Right lobe of liver (tissue), 6 donors: ENCODE results near the gene SUPT6H. TPM values are rescaled to one million over a fixed set of nuclear protein-coding genes. Genes with fewer than 3 reads are reported as not detected.
A peak's percentile ranks its signal among the peaks of the same experiment; 100 is the strongest.

Experiments
- ATAC-seq, 4 donors: fragments of 200-7000 bp; cut with Tn5 transposase; one replicate each; pipeline ENCODE4 v1.9.1; 2020; ENCODE audit warnings: mild to moderate bottlenecking in 4 of 4, moderate library complexity in 4 of 4
- DNase-seq, 3 donors: peaks; one replicate each; pipeline ENCODE4 v3.0.0-alpha.2; 2020
- H3K27ac ChIP-seq, 3 donors: fragments of 200-600 bp; one replicate each; pipeline ENCODE4 v1.8.0; 2022
- H3K27me3 ChIP-seq, 2 donors: fragments of 200-600 bp; one replicate each; pipeline ENCODE4 v1.8.0; 2022
- H3K36me3 ChIP-seq, 4 donors: fragments of 200-600 bp; sonication (generic) in 1 of 4; one replicate each; pipeline versions ENCODE4 v1.5.1 to v1.8.0; 2017 to 2022; ENCODE audit warnings: control low read depth in 1 of 4
- H3K4me1 ChIP-seq, 4 donors: fragments of 200-600 bp; sonication (generic) in 1 of 4; one replicate each; pipeline versions ENCODE4 v1.5.1 to v1.8.0; 2017 to 2022; ENCODE audit warnings: control low read depth in 1 of 4
- H3K4me3 ChIP-seq, 3 donors: fragments of 200-600 bp; one replicate each; pipeline ENCODE4 v1.8.0; 2022
- H3K9me3 ChIP-seq, 4 donors: fragments of 200-600 bp; sonication (generic) in 1 of 4; one replicate each; pipeline versions ENCODE4 v1.5.1 to v1.8.0; 2017 to 2022; ENCODE audit warnings: control low read depth in 1 of 4
- POLR2A ChIP-seq: fragments of 450-650 bp; IDR thresholded peaks from one replicate; pipeline ENCODE4 v1.6.1; 2017; ENCODE audit warnings: antibody characterized with exemption, mild to moderate bottlenecking
- WGBS: methylation state at CpG from one replicate; pipeline ENCODE4 v1.1.6; 2018; ENCODE audit warnings: low coverage, low lambda C conversion rate; ENCODE audit not compliant: insufficient coverage; ENCODE audit errors: missing lambda C conversion rate; 5-methylcytosine and 5-hydroxymethylcytosine counted together
- intact Hi-C, 2 donors: fragments of 100-400 bp; cut with DNase I; formaldehyde crosslinking; loops; one replicate each; pipeline versions ENCODE4 v1.11.2 to v1.14.1; 2022
- total RNA-seq, 6 experiments: library from RNA; depleted of rRNA in 2 of 6; stranded (reverse); fragments of >200 nt in 2 of 6; fragmentation: NEBNext Ultra II Directional in 3 of 6; extraction: Animal tissue kit (Norgen Biotek cat#: 25700) in 3 of 6; gene quantifications; one replicate each; pipeline versions ENCODE4 v1.1.0 to v1.2.4, GENCODE V29; 2016 to 2023
- TF ChIP-seq, protein P1 (sequence below), 4 donors: fragments of 200-600 bp in 3 of 4; fragments of 450-650 bp in 1 of 4; IDR thresholded peaks; one replicate each; pipeline versions ENCODE4 v1.5.1 to v1.8.0; 2016 to 2022; ENCODE audit warnings: antibody characterized with exemption in 4 of 4, mild to moderate bottlenecking in 2 of 4
- donor health status: DM: no; HTN: yes; CAD: no.
- donor health status: DM: no; HTN: no; CAD: no.
- donor health status: DM: no; HTN: no; CAD: no.
- donor health status: DM: no; HTN: yes; CAD: no.
- donor health status: DM: no; HTN: yes; CAD: no.

SUPT6H gene
- total RNA-seq, 6 experiments from 2014 or later: 28.8 to 38.0 (median 34.0) TPM

DNA sequence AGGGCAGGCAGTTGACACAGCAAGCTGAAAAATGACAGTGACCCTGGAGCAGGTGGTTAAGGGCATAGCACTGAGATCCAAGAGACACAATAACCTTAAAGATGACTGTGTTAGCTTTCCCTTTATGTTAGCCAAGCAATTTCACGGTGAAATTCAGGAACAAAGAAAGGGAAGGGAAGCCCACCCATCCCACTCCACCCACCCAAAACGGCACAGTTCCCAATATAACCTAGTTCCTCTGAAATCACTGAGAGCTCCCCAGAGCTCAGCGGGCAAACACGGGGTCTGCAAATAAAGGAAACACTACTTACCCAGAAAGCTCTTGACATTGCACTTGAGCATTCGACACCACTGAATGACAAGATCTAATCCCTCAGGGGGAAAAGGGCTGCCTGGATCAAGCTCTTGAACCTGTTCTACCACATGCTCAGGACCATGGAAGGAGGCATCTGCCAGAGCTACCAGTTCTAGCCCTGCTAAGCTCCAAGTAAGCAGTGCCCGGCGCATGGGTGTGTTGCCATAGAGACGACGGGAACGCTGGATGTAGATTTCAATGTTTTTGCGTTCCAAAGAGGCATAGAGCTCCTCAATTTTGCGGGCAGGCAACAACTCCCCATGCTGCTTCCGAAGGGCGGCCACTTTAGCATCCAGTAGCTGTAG lies 27.7 kb upstream of the SUPT6H start:
- no peaks in the 10 kb centered on the region for H3K4me1 ChIP-seq
- TF ChIP-seq, protein P1, sequence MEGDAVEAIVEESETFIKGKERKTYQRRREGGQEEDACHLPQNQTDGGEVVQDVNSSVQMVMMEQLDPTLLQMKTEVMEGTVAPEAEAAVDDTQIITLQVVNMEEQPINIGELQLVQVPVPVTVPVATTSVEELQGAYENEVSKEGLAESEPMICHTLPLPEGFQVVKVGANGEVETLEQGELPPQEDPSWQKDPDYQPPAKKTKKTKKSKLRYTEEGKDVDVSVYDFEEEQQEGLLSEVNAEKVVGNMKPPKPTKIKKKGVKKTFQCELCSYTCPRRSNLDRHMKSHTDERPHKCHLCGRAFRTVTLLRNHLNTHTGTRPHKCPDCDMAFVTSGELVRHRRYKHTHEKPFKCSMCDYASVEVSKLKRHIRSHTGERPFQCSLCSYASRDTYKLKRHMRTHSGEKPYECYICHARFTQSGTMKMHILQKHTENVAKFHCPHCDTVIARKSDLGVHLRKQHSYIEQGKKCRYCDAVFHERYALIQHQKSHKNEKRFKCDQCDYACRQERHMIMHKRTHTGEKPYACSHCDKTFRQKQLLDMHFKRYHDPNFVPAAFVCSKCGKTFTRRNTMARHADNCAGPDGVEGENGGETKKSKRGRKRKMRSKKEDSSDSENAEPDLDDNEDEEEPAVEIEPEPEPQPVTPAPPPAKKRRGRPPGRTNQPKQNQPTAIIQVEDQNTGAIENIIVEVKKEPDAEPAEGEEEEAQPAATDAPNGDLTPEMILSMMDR (IDR thresholded peaks at IDR 0.05): no peak
- no peak for TF ChIP-seq POLR2A
- H3K36me3 ChIP-seq: peaks cover 8 to 91% (median 70%) of the 10 kb centered on the region in 4 donors
- ATAC-seq (no peak), DNase-seq (no peak)
- no peaks in the 10 kb centered on the region for H3K9me3 ChIP-seq
- no peak overlapping the region for H3K4me3 ChIP-seq
- WGBS: 85% methylated on average over 7 of the region's 14 CpGs
- no peak overlapping the region for H3K27ac ChIP-seq
- intact Hi-C loops: no loop called here
- H3K27me3 ChIP-seq: no peaks in the 10 kb centered on the region

DNA sequence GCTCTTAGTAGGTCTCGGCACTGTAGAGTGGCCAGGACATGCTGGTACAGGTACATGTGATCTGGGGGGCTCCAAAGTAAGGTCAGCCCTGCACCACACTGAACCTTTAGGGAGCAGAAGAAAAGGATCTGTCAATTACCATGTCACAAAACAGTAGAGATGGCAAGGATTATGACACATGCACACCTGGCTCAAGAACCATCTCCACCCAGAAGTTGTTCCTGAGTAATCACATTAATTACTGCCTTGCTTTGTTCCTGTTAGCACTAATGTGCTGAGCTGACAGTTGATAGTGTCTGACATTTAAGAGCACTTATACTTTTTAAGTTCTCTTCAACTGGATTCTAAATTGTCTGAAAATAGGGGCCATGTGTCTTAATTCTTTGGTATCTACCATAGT lies 26.5 kb upstream of the SUPT6H start:
- peaks cover 8 to 96% (median 74%) of the 10 kb centered on the region in 4 donors for H3K36me3 ChIP-seq
- intact Hi-C loops: no loop called here
- no CpG with 5 or more reads among the region's 1 CpG for WGBS
- no peak for ATAC-seq
- DNase-seq: no peak
- H3K27ac ChIP-seq: no peak overlapping the region
- no peaks in the 10 kb centered on the region for H3K9me3 ChIP-seq
- H3K4me3 ChIP-seq: no peak overlapping the region
- H3K27me3 ChIP-seq: no peaks in the 10 kb centered on the region
- no peak for TF ChIP-seq POLR2A
- TF ChIP-seq, protein P1 (IDR thresholded peaks at IDR 0.05): no peak
- H3K4me1 ChIP-seq: no peaks in the 10 kb centered on the region

DNA sequence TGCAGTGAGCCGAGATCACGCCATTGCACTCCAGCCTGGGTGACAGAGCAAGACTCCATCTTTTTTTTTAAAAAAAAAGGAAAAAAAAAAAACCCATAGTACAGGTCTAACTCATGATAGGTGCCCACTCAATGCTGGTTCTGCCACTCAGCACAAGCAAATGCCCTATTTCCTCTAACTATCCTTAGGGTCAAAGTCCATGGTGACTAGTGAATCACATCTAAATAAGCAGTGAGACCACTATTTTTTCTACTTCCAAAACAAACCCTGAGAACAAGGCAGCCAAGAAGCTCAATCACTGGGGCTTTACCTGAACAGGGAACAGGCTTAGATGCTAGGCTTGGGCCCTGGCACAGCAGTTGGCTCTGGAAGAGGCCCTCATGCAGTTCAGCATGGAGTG lies 20.4 kb upstream of the SUPT6H start:
- DNase-seq (no peak), ATAC-seq (peak in 1 of 4 donors; percentile 5)
- WGBS: no CpG with 5 or more reads among the region's 2 CpGs
- Histone ChIP-seq H3K27ac (no peak overlapping the region), H3K4me1 (peaks cover 0 to 32% (median 10%) of the 10 kb centered on the region in 4 donors), H3K4me3 (no peak overlapping the region), H3K36me3 (peaks cover 8 to 69% (median 32%) of the 10 kb centered on the region in 4 donors), H3K27me3 (no peaks in the 10 kb centered on the region), H3K9me3 (no peaks in the 10 kb centered on the region)
- intact Hi-C loops: no loop called here
- TF ChIP-seq, protein P1 (IDR thresholded peaks at IDR 0.05): no peak
- TF ChIP-seq POLR2A: no peak

DNA sequence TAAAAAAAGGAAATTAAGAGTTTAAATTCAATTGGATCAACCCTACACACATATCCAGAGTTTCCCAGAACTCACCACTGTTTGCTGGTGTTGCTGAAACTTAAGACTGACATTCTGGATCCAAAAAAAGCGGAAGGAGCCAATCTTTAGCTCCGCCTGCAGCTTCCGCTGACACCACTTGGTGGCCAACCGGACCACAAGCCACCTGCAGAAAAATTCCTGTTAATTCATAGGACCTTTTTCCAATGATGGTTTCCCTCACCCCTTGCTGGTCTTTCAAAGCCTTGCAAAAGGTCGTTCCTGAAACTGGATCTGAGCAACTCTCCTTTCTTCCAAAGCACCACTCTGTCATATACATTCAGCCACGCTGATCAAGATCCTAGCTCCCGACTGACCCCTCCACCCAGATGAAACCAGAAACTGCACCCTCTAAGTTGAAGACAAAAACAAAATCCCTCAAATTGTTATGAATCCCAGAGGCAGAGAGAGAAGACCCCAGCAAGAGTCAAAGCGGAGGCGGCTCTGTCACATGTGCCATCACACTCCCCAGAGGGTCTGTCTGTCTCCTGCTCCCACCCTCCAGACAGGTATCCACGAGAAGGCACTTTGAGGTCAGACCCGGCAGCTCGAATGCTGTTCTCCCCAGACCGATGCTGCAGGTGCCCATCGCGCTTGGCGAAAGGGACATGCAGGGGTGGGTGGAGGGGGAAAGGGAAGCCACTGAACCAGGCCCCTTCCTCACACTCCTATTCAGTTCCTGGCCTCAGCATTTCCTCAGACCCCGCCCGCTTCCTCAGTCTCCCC lies 17.8 kb upstream of the SUPT6H start:
- peak overlapping the region; percentile 73 to 82 (median 73) for H3K4me3 ChIP-seq
- H3K27me3 ChIP-seq: no peaks in the 10 kb centered on the region
- no peak for TF ChIP-seq POLR2A
- TF ChIP-seq, protein P1 (IDR thresholded peaks at IDR 0.05): peak; percentile 52 to 68 (median 54)
- peaks cover 0 to 39% (median 14%) of the 10 kb centered on the region in 4 donors for H3K4me1 ChIP-seq
- H3K36me3 ChIP-seq: peaks cover 0 to 56% (median 17%) of the 10 kb centered on the region in 4 donors
- ATAC-seq (peak; percentile 10 to 40 (median 30)), DNase-seq (peak; percentile 49 to 70 (median 66))
- H3K27ac ChIP-seq: peak overlapping the region; percentile 51 to 90 (median 78)
- H3K9me3 ChIP-seq: no peaks in the 10 kb centered on the region
- intact Hi-C loops: no loop called here
- WGBS: 0% methylated on average over 12 of the region's 18 CpGs
